K562 (cell line): ENCODE measurements around the gene LPXN. TPM values are rescaled to one million over a fixed set of nuclear protein-coding genes. Genes with fewer than 3 reads are reported as not detected.

Source experiments
- ASH1L ChIP-seq: fragments of 450-650 bp; IDR thresholded peaks from 2 replicates; pipeline ENCODE4 v1.6.1; 2018; ENCODE audit warnings: borderline replicate concordance, mild to moderate bottlenecking, low read depth; ENCODE audit not compliant: partially characterized antibody
- CBX5 ChIP-seq: IDR thresholded peaks from 2 replicates; pipeline ENCODE4 v1.6.1; 2014; ENCODE audit warnings: low read depth, borderline replicate concordance
- EGR1 ChIP-seq: fragments of 450-650 bp; conservative IDR thresholded peaks from 2 replicates; pipeline ENCODE4 v1.6.1; 2017; ENCODE audit warnings: mild to moderate bottlenecking
- ETS2 ChIP-seq: IDR thresholded peaks from 2 replicates; pipeline ENCODE4 v1.6.1; 2016; ENCODE audit warnings: borderline replicate concordance, missing genetic modification characterization, mild to moderate bottlenecking, moderate library complexity, missing compliant biosample characterization; ENCODE audit not compliant: poor library complexity, severe bottlenecking
- EZH2 ChIP-seq: IDR thresholded peaks from 2 replicates; pipeline ENCODE4 v1.6.1; 2012; ENCODE audit warnings: low read depth, mild to moderate bottlenecking, inconsistent platforms, low read length, borderline replicate concordance
- FOXA3 ChIP-seq, 2 experiments: fragments of 450-650 bp in 1 of 2; sonication (generic) in 1 of 2; formaldehyde crosslinking; IDR thresholded peaks in 1 of 2; conservative IDR thresholded peaks in 1 of 2; 2 replicates each; pipeline versions ENCODE4 v1.4.0 to v1.8.0; 2020 to 2022; ENCODE audit warnings: mild to moderate bottlenecking in 2 of 2, missing genetic modification reagents in 1 of 2
- ILK ChIP-seq: fragments of 450-650 bp; IDR thresholded peaks from 2 replicates; pipeline ENCODE4 v1.6.1; 2016; ENCODE audit warnings: missing genetic modification characterization, low read depth, mild to moderate bottlenecking, missing compliant biosample characterization, moderate library complexity, borderline replicate concordance
- LARP7 ChIP-seq: fragments of 450-650 bp; IDR thresholded peaks from 2 replicates; pipeline ENCODE4 v1.6.1; 2016
- NR4A1 ChIP-seq, 2 experiments: fragments of 250-450 bp in 1 of 2; fragments of 450-650 bp in 1 of 2; sonication (Bioruptor Pico) in 1 of 2; IDR thresholded peaks; 2 replicates each; pipeline versions ENCODE4 v1.4.0 to v1.6.1; 2016 to 2020; ENCODE audit warnings: mild to moderate bottlenecking in 2 of 2, missing compliant biosample characterization in 1 of 2, missing genetic modification characterization in 1 of 2, moderate library complexity in 1 of 2
- PHF20 ChIP-seq: fragments of 450-650 bp; IDR thresholded peaks from 2 replicates; pipeline ENCODE4 v1.6.1; 2018; ENCODE audit not compliant: partially characterized antibody
- PHF21A ChIP-seq: fragments of 450-650 bp; IDR thresholded peaks from 2 replicates; pipeline ENCODE4 v1.6.1; 2017; ENCODE audit warnings: low read depth, borderline replicate concordance
- RAD21 ChIP-seq, 2 experiments: fragments of 250-450 bp in 1 of 2; fragments of 450-650 bp in 1 of 2; sonication (Bioruptor Pico) in 1 of 2; formaldehyde crosslinking in 1 of 2; IDR thresholded peaks in 1 of 2; conservative IDR thresholded peaks in 1 of 2; 2 replicates each; pipeline versions ENCODE4 v1.4.0 to v1.8.0; 2020 to 2022; ENCODE audit warnings: mild to moderate bottlenecking in 2 of 2, moderate library complexity in 1 of 2
- RBM15 ChIP-seq: fragments of 200-400 bp; formaldehyde crosslinking; IDR thresholded peaks from 2 replicates; pipeline ENCODE4 v1.6.1; 2018; ENCODE audit warnings: mild to moderate bottlenecking, low read length, moderate library complexity; ENCODE audit not compliant: insufficient read depth
- RNF2 ChIP-seq: sonication (generic); IDR thresholded peaks from 2 replicates; pipeline ENCODE4 v1.6.1; 2016
- SIX5 ChIP-seq, 2 experiments: IDR thresholded peaks; 2 replicates each; pipeline ENCODE4 v1.6.1; 2011; ENCODE audit warnings: low read length in 2 of 2, borderline replicate concordance in 1 of 2, low read depth in 1 of 2, mild to moderate bottlenecking in 1 of 2, moderate library complexity in 1 of 2; ENCODE audit not compliant: insufficient read depth in 1 of 2
- SMARCB1 ChIP-seq: IDR thresholded peaks from 2 replicates; pipeline ENCODE4 v1.6.1; 2011; ENCODE audit warnings: improper control_type of control experiment, low read depth; ENCODE audit not compliant: insufficient read length
- SRF ChIP-seq, 2 experiments: fragments of 250-450, 450-650 bp in 1 of 2; sonication (Bioruptor Pico) in 1 of 2; sonication (generic) in 1 of 2; formaldehyde crosslinking; IDR thresholded peaks; 2 replicates each; pipeline versions ENCODE4 v1.5.0 to v1.5.1; 2020 to 2022; ENCODE audit warnings: mild to moderate bottlenecking in 1 of 2, missing genetic modification reagents in 1 of 2
- TAL1 ChIP-seq: fragments of 450-650 bp; IDR thresholded peaks from 2 replicates; pipeline ENCODE4 v1.6.1; 2016; ENCODE audit warnings: mild to moderate bottlenecking
- ZC3H8 ChIP-seq: fragments of 450-650 bp; IDR thresholded peaks from 2 replicates; pipeline ENCODE4 v1.6.1; 2017
- polyA plus RNA-seq, 8 experiments: library from polyadenylated mRNA; depleted of rRNA in 4 of 8; stranded (reverse) in 5 of 8; unstranded in 3 of 8; fragments of >200 nt; fragmentation: Nextera tagmentation in 2 of 8; fragmentation: Illumina TruSeq in 1 of 8; extraction: Ambion mirVana in 2 of 8; extraction: Trizol in 1 of 8; gene quantifications; 2 replicates each; pipeline versions ENCODE4 v1.2.1 to v1.2.3, GENCODE V29; 2011 to 2014; ENCODE audit warnings: inconsistent platforms in 1 of 8, missing spikeins in 1 of 8
- total RNA-seq, 7 experiments: library from RNA; depleted of rRNA in 6 of 7; stranded (reverse); fragments of >200 nt in 6 of 7; fragmentation: Illumina TruSeq in 2 of 7; extraction: Trizol in 2 of 7; gene quantifications; 2 replicates each; pipeline versions ENCODE4 v1.2.1 to v1.2.3, GENCODE V29; 2011 to 2021; ENCODE audit warnings: low replicate concordance in 1 of 7
- TF ChIP-seq, protein P1 (sequence below): sonication (generic); formaldehyde crosslinking; IDR thresholded peaks from 2 replicates; pipeline ENCODE4 v1.8.0; 2022; ENCODE audit warnings: mild to moderate bottlenecking, missing genetic modification reagents
- TF ChIP-seq, protein P2 (sequence below): fragments of 450-650 bp; IDR thresholded peaks from 2 replicates; pipeline ENCODE4 v1.6.1; 2018; ENCODE audit warnings: mild to moderate bottlenecking, low read depth; ENCODE audit not compliant: partially characterized antibody

The LPXN gene
- total and polyA plus RNA-seq, 9 of the 15 experiments (the other 6 are each of a cell fraction or from before 2014, with no cell fraction given): 0.73 to 3.1 (median 2.0) TPM

DNA sequence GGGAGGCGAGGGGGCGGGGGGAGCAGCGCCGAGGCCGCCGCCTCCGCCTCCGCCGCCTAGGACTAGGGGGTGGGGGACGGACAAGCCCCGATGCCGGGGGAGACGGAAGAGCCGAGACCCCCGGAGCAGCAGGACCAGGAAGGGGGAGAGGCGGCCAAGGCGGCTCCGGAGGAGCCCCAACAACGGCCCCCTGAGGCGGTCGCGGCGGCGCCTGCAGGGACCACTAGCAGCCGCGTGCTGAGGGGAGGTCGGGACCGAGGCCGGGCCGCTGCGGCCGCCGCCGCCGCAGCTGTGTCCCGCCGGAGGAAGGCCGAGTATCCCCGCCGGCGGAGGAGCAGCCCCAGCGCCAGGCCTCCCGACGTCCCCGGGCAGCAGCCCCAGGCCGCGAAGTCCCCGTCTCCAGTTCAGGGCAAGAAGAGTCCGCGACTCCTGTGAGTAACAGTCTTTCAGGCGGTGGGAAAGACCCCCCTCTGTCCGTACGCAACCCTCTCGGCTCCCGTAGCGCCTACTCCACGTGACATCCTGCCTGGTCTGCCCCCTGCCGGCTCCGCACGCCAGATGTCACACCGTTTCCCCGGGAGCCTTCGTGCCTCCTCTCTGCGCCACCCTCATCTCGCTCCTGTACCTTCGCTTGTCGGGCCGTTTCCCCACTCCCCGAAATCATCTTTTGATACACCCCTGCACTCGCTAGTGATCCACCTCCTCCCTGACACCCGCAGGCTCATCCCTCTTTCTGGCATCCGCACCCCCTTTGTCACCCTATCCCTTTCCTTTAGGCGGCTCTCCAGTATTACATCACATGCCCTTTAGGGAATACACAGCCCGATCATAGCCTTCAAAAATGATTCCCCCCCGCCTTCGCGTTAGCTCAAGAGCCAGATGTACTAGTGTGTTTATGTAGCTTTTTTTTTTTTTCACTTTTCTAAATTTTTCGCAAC is 3.8 kb upstream of the LPXN start (continued):
- TF ChIP-seq RNF2 (peak; percentile 80), PHF20 (no peak), SRF (CRISPR knock-in tag; IDR thresholded peaks at IDR 0.05) (peak in 1 of 2 experiments; percentile 80; a peak in 2 of 4 replicates), FOXA3 (CRISPR knock-in tag; conservative IDR thresholded peaks at IDR 0.05 in 1 of 2, IDR thresholded peaks at IDR 0.05 in 1 of 2) (peak in 1 of 2 experiments; percentile 84; a peak in 2 of 4 replicates), NR4A1 (CRISPR knock-in tag; IDR thresholded peaks at IDR 0.05) (no peak; the same call in 1 of the 2 replicates), NR4A1 (tag; IDR thresholded peaks at IDR 0.05) (no peak), LARP7 (peak; percentile 94), ASH1L (peak; percentile 43), EZH2 (no peak), ILK (no peak), PHF21A (peak; percentile 78), TAL1 (no peak; the same call in 1 of the 2 replicates), CBX5 (peak; percentile 79; the same call in 1 of the 2 replicates), RBM15 (no peak), EGR1 (peak; percentile 73; the same call in 1 of the 2 replicates), ZC3H8 (no peak), ETS2 (tag) (peak; percentile 40), SMARCB1 (no peak), RAD21 (CRISPR knock-in tag; conservative IDR thresholded peaks at IDR 0.05 in 1 of 2, IDR thresholded peaks at IDR 0.05 in 1 of 2) (no peak), SIX5 (IDR thresholded peaks at IDR 0.05; ENCODE audit: borderline replicate concordance in 1 of 2, insufficient read depth in 1 of 2, low read depth in 1 of 2, low read length in 2 of 2) (no peak; a peak in 1 of 4 replicates)
- TF ChIP-seq, protein P1, sequence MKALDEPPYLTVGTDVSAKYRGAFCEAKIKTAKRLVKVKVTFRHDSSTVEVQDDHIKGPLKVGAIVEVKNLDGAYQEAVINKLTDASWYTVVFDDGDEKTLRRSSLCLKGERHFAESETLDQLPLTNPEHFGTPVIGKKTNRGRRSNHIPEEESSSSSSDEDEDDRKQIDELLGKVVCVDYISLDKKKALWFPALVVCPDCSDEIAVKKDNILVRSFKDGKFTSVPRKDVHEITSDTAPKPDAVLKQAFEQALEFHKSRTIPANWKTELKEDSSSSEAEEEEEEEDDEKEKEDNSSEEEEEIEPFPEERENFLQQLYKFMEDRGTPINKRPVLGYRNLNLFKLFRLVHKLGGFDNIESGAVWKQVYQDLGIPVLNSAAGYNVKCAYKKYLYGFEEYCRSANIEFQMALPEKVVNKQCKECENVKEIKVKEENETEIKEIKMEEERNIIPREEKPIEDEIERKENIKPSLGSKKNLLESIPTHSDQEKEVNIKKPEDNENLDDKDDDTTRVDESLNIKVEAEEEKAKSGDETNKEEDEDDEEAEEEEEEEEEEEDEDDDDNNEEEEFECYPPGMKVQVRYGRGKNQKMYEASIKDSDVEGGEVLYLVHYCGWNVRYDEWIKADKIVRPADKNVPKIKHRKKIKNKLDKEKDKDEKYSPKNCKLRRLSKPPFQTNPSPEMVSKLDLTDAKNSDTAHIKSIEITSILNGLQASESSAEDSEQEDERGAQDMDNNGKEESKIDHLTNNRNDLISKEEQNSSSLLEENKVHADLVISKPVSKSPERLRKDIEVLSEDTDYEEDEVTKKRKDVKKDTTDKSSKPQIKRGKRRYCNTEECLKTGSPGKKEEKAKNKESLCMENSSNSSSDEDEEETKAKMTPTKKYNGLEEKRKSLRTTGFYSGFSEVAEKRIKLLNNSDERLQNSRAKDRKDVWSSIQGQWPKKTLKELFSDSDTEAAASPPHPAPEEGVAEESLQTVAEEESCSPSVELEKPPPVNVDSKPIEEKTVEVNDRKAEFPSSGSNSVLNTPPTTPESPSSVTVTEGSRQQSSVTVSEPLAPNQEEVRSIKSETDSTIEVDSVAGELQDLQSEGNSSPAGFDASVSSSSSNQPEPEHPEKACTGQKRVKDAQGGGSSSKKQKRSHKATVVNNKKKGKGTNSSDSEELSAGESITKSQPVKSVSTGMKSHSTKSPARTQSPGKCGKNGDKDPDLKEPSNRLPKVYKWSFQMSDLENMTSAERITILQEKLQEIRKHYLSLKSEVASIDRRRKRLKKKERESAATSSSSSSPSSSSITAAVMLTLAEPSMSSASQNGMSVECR (CRISPR knock-in tag): peak; percentile 96
- TF ChIP-seq, protein P2, sequence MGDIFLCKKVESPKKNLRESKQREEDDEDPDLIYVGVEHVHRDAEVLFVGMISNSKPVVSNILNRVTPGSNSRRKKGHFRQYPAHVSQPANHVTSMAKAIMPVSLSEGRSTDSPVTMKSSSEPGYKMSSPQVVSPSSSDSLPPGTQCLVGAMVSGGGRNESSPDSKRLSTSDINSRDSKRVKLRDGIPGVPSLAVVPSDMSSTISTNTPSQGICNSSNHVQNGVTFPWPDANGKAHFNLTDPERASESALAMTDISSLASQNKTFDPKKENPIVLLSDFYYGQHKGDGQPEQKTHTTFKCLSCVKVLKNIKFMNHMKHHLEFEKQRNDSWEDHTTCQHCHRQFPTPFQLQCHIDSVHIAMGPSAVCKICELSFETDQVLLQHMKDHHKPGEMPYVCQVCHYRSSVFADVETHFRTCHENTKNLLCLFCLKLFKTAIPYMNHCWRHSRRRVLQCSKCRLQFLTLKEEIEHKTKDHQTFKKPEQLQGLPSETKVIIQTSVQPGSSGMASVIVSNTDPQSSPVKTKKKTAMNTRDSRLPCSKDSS: no peak
